GM19438 (cell line): ENCODE results near the gene CCDC197.

Experiments used
- ATAC-seq: cut with Tn5 transposase; IDR thresholded peaks from one replicate; pipeline ENCODE4 v1.9.1; 2021; ENCODE audit warnings: low read depth; ENCODE audit not compliant: unreplicated experiment

CCDC197 gene

DNA sequence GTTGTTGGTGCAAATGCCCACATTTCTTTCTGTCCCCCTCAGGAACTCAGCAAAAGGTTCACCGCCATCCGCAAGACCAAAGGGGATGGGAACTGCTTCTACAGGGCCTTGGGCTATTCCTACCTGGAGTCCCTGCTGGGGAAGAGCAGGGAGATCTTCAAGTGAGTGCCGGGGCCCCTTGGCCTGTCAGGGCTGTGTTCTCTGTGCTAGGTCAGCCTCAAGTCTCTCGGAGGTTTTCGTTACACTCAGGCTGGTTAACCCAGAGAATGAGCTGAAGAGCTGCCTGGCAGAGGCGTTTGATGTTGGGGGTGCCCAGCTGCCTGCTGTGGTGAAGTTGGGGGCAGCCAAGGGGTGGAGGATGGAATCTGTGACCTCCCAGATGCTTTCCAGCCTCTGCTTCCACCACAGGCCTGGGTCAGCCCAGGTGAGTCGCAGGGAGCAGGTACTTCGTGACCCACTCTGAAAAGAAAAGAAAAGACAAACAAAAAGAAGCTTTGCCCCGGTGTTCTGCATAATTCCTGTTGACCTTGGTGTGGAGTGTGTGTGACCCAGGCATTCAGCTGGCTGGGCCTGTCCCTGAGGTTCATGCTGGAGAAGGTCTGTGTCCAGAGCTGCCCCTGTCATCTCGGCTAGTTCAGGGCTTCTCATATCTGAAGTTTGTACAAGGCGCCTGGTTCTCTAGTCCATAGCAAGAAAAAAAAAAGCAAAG, 42.0 kb downstream of the CCDC197 start:
- ATAC-seq: no peak

DNA sequence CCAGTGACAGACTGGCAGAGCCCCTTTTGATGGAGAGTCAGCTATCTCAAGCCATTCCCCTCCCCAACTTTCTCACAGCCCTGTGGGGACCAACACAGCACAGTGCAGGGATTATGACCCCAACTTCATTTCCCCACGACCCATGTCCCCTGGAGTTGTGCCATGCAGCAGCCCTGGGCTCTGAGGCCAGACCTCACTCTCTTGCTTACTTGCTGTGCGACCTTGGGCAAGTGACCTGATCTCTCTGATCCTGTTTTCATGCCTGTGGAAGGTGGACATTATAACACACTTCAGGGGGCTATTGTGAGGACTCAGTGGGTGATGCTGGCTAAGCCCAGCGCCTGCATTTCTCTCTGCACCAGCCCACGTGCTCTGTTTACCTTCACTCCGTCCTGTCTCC, 43.1 kb downstream of the CCDC197 start:
- ATAC-seq: no peak

DNA sequence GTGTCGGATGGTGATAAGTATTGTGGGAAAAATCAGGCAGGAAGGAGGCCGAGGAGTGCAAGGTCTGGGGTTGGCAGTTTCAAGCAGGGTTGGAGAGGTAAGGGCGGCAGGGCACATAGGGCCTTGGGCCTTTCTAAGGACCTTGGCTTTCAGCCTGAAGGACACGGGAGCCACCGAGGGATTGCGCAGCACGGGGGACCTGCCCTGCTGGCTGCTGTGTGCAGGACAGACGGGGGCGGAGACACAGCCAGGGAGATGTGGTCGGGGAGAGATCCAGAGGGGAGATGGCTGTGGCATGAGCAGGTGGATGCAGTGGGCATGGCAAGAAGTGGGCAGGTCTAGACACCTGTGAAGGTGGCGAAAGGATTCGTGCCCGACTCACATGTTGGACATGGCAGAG, 43.7 kb downstream of the CCDC197 start:
- no peak for ATAC-seq

DNA sequence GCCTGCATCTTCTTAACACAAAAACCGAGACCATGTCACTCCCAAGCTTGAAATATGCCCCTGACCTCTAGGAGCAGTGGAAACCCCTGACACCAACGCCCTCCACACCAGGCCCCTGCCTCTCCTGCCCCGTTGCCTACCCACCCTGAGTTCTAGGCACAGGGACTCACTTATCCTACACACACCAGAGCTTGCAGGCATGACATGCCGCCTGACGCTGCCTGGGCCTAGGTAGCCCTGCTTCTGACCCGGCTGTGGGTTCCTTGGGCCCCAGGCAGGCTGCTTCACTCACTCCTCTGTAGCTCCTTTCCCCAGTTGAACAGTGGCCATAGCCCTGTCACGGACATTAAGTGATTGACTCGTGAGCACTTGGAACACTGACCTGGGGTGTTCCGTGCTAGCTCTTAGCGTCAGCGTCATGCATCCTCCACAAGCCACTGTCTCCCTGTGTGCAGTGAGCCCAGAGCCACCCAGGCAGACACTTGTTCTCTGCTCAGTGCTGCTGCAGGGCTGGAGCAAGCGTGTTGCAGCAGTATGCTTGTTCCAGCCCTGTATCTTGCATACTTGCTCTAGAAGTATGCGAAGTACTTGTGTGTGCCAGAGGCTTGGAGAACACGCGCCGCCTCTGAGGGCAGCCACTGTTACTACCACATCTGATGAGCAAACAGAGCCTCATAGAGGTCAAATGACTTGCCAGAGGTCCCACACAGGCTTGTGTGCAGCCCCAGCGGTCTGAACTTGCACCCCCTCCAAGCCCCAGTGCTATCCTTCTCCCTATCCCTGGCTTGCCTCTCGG, 44.6 kb downstream of the CCDC197 start:
- ATAC-seq: no peak

DNA sequence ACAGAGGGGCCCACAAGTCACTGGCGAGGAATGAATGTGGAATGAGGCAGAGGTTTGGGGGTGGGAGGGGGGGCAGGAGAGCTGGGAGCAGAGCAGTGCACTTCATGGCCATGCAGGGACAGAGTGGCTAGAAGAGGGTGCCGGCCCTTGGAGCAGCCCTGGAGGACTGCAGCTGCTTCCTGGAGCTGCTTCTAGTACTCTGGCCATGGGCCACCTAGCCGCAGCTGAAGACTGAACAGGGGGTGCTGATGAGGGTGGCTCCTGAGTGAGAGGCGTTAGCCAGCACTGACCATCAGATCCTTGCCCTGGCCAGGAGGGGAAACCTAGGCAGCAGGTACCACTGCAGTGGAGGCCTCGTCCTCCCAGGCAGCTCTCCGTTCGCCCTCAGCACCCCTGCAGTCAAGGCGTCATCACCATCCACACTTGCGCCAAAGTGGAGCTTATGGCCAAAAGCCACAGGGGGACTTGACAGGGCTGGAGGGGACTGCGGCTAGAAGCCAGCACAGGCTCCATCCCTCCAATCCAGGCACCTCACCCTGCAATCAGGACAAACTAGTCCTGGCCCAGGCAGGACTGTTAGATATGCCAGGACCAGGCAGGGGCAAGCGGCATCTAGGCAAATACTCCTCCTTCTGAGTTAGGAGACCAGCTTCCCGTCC, 45.5 kb downstream of the CCDC197 start:
- no peak for ATAC-seq

DNA sequence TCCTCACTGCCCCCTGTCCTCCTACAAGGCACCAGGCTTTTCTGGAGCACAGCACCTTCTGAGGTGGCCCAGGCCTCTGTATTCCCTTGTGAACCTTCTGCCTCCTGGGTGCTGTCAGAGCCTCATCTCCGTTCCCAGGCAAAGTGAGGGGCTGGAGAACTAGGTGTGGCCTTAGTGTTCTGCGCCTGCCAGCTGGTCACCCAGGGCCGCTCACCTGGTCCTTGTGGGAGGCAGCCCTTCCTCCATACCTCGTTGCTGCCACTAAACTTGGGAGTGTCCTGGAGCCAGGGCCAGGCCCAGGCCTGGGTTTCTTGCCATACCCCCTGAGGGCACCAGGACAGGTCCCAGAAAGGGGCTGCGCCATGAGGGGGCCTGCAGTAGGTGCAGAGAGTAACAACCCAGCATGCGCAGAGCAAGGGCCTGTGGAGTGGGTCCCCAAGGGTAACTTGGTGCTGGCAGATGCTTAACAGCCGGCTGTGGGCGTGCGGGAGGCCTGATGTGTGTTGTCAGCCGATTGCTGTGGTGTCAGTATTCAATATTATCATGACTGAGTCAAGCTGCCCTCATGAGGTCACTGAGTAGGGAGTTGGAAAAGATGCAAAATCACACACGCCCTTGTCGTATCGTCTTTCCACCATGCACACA, 46.1 kb downstream of the CCDC197 start:
- no peak for ATAC-seq

DNA sequence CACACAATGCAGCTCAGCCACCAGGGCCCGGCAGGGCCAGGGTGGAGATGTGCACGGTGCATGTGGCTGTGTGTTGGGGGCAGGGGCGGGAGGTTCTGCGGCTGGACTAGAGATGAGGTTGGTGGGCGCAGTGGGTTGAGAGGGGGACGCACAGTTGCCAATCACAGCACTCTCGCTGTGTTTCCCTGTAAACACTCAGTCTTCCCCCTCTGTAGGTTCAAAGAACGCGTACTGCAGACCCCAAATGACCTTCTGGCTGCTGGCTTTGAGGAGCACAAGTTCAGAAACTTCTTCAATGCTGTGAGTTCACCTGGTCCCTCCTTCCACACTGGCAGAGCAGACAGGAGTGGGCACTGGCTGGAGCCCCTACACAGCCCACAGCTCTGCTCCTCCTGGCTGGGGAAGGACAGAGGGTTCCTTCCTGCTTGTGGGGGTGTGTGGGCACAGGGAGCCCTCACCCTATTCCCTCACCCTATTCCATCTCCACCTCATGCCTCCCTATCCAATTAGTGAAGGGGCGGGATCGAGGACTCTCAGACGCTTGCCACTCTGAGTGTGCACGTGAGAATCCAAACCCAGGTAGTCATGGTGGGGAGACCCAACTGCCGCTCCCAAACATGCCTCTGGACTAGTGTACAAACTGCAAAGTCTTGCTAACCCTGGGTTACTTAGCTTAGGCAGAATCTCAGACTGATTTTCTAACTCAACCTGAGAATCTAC, 46.8 kb downstream of the CCDC197 start:
- no peak for ATAC-seq

DNA sequence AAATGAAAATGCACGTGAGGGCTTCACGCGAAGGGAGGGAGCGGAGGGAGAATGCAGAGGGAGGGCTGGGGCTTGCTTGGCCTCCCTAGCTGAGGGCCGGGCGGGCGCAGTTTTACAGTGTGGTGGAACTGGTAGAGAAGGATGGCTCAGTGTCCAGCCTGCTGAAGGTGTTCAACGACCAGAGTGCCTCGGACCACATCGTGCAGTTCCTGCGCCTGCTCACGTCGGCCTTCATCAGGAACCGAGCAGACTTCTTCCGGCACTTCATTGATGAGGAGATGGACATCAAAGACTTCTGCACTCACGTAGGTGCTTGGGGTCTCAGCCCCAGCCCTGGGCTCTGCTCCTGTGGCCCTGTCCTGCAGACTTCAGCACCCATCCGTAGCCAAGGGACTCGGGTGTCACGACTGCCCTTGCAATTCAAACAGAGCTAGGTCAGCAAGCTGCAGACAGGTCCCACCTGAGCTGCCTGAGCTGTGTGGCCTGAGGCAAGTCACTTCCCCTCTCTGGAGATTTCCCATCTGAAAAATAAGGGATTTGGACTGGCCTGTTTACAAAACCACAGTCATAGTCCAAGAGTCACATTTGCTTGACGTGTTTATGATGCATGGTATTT, 47.5 kb downstream of the CCDC197 start:
- ATAC-seq: no peak

DNA sequence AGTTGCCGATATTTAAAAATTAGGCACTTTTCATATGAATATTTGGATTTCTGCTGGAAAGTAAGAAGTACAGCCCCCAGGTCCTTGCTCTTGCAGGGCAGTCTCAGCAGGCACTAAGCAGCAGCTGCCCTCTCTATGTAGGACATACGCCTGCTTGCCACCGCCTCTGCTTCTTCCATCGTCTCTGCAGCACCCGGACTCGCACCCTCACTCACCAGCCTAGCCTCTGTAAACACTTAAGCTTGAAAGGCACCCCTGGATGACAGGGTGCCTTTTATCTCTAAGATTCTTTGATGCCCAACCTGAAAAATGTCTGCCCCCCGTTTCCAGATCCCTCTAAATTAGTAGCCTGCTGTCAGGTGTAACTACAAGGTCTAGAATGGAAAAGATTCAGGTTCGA, 48.0 kb downstream of the CCDC197 start:
- no peak for ATAC-seq

DNA sequence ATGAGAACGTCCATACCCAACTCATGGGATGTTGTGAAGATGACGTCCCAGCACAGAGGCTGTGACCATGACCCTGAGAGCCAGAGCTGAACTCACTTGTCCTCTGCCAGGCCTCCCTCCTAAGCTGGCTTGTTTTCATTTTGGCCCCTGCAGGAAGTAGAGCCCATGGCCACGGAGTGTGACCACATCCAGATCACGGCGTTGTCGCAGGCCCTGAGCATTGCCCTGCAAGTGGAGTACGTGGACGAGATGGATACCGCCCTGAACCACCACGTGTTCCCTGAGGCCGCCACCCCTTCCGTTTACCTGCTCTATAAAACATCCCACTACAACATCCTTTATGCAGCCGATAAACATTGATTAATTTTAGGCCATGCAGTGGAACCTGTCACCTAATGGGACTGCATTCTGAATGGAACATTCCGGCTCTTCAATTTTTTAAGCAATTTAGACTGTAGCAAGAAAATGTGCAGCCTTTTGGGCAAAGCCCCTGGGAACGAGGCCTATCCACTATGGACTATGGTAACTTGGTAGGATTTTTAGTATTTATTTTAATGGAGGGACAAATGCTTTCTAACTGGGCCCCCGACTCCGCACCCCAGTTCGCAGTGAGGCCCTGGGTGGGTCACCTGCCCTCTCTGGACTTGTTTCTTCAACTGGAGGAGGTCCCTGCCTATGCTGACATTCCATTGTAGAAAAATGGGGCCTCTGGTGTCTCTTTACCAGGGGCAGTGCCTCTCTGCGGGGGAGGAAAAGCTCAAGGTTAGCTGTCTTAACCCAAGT, 48.7 kb downstream of the CCDC197 start:
- ATAC-seq: no peak

DNA sequence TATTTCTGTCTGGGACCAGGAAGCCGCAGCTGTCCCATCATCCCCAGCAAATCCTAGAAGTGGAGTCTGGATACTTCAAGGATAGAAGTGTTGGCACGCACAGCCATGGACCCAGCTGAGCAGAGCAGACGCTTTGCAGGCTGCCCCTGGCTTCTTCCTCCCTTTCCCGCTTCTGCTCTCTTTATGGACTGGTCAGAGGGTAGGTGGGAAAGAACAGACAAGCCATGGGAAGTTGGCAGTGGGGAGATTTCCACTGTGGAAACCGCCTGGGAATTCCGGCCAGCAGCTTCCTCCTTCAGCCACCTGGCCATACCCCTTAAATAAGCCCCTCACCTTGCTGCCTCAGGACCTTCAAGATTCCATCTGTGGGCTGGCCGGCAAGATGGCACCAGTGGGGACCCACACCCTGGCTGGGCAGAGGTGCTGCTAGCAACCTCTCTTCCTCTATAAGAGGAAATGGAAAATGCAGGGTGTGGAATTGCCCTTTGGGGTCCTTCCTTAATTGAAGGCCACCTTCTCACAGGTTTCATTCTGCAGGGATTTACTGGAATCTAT, 49.7 kb downstream of the CCDC197 start:
- no peak for ATAC-seq

DNA sequence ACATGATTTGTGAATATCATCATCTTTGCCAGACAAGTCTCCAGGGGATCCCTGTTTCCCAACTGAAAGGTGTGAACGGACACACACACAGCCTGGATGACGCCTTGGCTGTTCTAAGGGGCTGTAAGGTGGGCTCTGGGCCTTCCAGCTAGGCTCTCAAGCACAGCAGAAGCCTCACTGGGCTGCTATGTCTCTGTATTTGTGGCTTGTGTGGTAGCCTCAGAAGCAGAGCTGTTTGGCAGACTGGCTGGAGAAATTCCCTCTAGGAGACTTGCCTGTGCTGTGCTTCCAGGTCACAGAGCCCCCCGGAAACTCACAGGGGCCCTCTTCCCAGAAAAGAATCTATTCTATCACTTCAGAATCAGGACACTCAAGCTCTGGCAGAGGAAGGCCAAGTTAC, 50.5 kb downstream of the CCDC197 start:
- ATAC-seq: no peak

DNA sequence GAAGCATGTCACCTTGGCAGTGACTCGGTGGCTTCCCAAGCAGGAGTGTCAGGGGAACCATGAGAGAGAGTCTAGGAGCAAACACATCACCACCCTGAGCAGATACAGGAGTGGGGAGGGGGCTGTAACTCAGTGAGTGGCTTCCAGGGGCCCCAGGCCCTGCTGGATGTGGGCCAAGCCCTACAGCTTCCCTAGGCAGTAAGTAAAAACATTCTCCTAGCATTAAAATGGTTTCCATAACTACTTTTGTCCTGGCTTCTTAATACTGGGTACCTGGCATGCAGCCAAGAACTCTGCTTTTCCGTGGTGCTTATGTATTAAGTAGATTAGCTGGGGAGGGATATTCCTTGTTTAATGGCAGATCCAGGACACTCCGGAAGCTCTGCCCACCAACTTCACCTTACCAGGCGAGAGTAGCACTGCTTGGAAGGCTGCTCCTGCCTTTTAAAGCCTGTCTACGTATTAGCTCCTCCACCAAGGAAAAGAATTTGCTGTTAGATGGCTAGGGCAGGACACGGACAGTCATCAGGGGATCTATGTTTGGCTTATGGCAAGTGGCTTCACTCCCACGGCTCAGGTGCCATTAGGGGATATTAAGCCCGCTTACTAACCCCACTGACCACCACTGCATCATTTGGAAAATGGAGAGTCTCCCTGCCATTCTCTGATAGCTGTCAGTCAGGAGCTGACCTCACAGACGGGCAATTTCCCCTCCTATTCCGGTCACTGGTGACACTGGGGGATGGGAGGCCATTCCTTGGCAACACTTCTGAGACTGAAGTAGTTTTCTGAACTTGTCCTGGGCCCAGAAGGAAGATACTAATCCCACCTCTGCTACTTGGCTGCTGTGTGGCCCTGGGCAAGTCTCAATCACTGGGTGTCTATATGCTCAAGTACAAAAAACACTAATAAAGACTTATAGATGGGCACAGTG, 51.9 kb downstream of the CCDC197 start:
- ATAC-seq: no peak

DNA sequence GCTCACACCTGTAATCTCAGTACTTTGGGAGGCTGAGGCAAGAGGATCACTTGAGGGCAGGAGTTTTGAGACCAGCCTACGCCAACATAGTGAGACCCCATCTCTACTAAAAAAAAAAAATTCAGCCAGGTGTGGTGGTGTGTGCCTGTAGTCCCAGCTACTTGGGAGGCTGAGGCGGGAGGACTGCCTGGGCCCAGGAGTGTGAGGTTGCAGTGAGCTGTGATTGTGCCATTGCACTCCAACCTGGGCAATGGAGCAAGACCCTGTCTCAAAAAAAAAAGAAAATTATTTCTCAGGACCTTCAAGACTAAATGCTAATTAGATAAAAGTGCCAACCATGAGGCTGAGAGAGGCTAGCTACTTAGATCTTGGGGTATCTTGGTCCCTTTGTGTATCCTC, 52.5 kb downstream of the CCDC197 start:
- ATAC-seq: no peak

DNA sequence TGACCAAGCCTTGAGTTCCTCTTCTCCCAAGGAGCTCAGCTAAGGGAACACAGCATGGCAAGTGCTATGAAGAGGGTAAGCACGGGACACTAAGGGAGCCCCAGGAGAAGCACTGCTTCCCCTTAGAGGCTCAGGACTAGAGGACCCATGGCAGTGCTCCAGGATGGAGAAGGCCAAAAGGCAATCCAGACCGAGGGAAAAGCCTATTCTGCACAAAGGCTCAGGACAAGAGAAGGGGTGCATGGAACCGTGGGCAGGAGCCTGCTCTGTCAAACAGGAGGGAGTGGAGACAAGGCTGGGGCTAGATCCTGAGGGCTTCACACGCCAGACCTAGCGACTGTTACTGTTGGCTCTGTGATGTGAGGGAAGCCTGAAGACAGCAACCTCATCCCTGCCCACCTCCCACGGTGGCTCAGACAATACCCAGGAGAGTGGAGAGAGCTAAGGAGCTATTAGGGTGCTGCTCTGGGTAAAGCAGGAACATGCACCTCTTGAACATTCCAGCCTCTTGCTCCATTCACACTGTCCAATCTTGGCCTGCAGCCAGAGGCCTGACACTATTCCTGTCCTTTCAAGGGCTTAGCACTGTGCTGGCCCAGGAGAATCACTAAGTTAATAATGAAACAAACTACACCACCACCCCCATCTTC, 53.3 kb downstream of the CCDC197 start:
- ATAC-seq: no peak

DNA sequence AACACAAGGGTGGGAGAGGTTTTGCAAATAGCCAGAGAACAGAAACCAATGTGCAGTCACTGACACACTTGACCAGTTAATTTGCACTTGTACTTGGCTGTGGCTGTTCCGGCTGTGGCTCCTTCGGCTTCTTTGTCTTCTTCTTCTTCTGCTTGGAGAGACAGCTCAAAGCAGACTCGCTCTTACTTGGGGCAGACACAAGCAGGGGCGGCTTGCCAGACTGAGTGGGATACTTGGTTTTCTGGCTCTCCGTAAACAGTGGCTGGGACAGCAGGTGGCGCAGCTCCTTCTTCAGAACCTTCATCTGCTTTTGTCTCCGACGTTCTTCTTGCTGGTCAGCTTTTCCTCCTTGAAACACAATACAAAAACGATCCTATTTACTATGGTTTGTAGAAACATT, 54.0 kb downstream of the CCDC197 start:
- ATAC-seq: no peak

DNA sequence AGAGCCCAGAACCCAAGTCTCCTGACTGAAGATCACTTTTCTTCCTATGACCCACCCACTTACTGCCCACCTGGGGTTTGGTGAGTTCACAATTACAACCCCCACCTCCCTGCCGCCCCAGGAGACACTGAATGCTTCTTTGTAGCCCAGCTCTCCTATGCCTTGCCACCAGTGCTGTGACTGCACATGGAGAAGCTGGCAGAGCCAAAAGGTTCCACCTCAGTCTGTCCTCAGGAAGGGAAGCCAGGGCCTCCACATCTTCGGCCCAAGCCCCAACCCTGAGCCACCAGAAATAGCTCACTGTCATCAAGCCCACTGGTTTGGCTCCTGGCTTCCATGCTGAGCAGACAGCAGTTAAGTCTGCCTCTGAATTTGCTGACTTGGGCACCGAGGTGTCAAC, 54.7 kb downstream of the CCDC197 start:
- no peak for ATAC-seq

DNA sequence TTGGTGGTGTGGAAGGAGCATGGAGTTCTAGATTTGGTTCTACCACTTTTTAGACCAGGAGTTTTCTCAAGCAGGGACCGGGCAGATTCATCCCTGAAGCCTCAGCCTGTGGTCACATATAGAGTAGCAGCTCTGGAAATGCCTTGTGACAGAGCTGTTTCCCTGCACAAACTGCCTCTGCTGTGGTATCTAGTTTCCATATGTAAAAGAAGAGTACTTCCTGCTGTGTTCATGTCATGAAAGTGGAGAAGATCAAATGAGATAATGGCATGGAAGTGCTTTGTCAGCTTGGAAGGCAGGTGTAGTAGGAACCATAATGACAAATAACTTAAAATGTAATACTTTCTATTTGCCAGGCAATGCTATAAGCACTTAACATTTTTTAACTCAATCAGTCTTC, 55.1 kb downstream of the CCDC197 start:
- no peak for ATAC-seq
